ENCODE data around the gene MAF. TPM values are rescaled to one million over a fixed set of nuclear protein-coding genes. Genes with fewer than 3 reads are reported as not detected.

Gene MAF
- polyA plus RNA-seq (5.7 to 12.3 TPM (median 8.2 TPM) in 3 replicates), polyA minus RNA-seq (2.7 to 5.0 TPM (median 3.3 TPM) in 3 replicates)
- 8.3 TPM for polyA plus RNA-seq (2011; ENCODE audit: low read depth)
- 4.4 and 5.1 TPM in 2 replicates for polyA plus RNA-seq (2011; cell fraction: cytosol; rRNA removed)
- polyA plus RNA-seq (2011; cell fraction: nucleus; rRNA removed): 9.2 and 10.6 TPM in 2 replicates
- polyA plus RNA-seq (2012; ENCODE audit: low replicate concordance): 9.6 and 15.6 TPM in 2 replicates
- 17.8 TPM for polyA minus RNA-seq (2011; cell fraction: cytosol; rRNA and poly(A)+ RNA removed)
- 10.4 and 11.7 TPM in 2 replicates for polyA minus RNA-seq (2011; cell fraction: nucleus; rRNA and poly(A)+ RNA removed)

DNA sequence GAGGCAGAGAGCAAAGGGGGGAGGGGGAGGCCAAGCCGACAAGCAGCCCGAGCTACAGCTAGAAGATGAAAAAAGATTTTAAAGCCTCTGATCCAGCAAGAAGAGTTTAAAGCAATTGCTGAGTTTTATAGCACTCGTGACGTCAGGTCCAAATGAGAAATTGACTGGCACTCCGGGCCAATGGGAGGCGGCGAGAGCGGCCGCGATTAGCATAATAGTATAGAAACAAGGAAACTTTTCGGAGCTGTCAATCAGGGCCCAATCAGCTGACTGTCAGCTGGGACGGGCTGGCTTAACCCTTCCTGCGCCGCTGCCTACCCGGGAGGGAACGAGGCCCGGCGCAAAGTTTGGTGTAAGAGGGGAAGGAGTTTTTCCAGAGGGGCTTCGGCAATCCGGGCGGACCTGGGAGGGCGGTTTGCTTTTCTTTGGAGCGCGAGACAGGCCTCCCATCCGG lies at the start of gene MAF:
Gene MAF (minus strand): TSS at position 100 of the 454 bp plus-strand sequence. CDS start 835 bp downstream, outside the sequence.
- DNase-seq (ENCODE audit: low read depth, low spot score) (peak; percentile 62), FAIRE-seq (peak; percentile 82)
- H2AFZ ChIP-seq (ENCODE audit: control insufficient read depth, low read length): peak within 1 kb of the TSS; percentile 89
- dilution Hi-C loops (cut with MboI; ENCODE audit: extremely low pct_ligation_motif_present, low sequenced_read_pairs): no loop called here
- peak within 1 kb of the TSS; percentile 63 for H3K27ac ChIP-seq (ENCODE audit: control insufficient read depth, insufficient read depth, low read length)
- H4K20me1 ChIP-seq (ENCODE audit: control insufficient read depth, extremely low read depth, insufficient read depth, low read length): no peaks in the 10 kb centered on the region
- H3K4me1 ChIP-seq (ENCODE audit: control insufficient read depth, extremely low read depth, insufficient read depth, low read length): peaks cover 26% of the 10 kb centered on the region
- TF ChIP-seq, protein P1, sequence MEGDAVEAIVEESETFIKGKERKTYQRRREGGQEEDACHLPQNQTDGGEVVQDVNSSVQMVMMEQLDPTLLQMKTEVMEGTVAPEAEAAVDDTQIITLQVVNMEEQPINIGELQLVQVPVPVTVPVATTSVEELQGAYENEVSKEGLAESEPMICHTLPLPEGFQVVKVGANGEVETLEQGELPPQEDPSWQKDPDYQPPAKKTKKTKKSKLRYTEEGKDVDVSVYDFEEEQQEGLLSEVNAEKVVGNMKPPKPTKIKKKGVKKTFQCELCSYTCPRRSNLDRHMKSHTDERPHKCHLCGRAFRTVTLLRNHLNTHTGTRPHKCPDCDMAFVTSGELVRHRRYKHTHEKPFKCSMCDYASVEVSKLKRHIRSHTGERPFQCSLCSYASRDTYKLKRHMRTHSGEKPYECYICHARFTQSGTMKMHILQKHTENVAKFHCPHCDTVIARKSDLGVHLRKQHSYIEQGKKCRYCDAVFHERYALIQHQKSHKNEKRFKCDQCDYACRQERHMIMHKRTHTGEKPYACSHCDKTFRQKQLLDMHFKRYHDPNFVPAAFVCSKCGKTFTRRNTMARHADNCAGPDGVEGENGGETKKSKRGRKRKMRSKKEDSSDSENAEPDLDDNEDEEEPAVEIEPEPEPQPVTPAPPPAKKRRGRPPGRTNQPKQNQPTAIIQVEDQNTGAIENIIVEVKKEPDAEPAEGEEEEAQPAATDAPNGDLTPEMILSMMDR (optimal IDR thresholded peaks at IDR 0.05 in 1 of 3, IDR thresholded peaks at IDR 0.05 in 1 of 3, conservative IDR thresholded peaks at IDR 0.05 in 1 of 3; ENCODE audit: extremely low read depth in 1 of 3, insufficient read depth in 2 of 3, low read length in 3 of 3): no peak
- TF ChIP-seq EZH2 (IDR thresholded peaks at IDR 0.05; ENCODE audit: low read length): no peak
- H3K4me3 ChIP-seq (ENCODE audit: control insufficient read depth in 2 of 3, extremely low read depth in 1 of 3, insufficient read depth in 2 of 3, low read depth in 1 of 3, low read length in 3 of 3): peak within 1 kb of the TSS; percentile 78 to 83 (median 79)
- H3K79me2 ChIP-seq (ENCODE audit: control insufficient read depth, insufficient read depth, low read length): peaks cover 23% of the 10 kb centered on the region
- H3K4me2 ChIP-seq (ENCODE audit: control insufficient read depth, extremely low read depth, insufficient read depth, low read depth, low read length): peak within 1 kb of the TSS; percentile 100
- no peaks in the 10 kb centered on the region for H3K27me3 ChIP-seq (ENCODE audit: control insufficient read depth, extremely low read depth, insufficient read depth, low read length)
- peak within 1 kb of the TSS; percentile 73 for H3K9ac ChIP-seq (ENCODE audit: control insufficient read depth, extremely low read depth, insufficient read depth, low read length)
- H3K9me3 ChIP-seq (ENCODE audit: control insufficient read depth, low read depth, low read length): no peaks in the 10 kb centered on the region
- H3K9me1 ChIP-seq (ENCODE audit: control insufficient read depth, extremely low read depth, insufficient read depth, low read length): no peaks in the 10 kb centered on the region
- H3K36me3 ChIP-seq (ENCODE audit: control insufficient read depth in 2 of 2, extremely low read depth in 1 of 2, insufficient read depth in 2 of 2, low read length in 2 of 2): no peaks in the 10 kb centered on the region

- no peak overlapping the region for H2AFZ ChIP-seq (ENCODE audit: control insufficient read depth, low read length)
- no peak for TF ChIP-seq EZH2 (IDR thresholded peaks at IDR 0.05; ENCODE audit: low read length)
- TF ChIP-seq, protein P1 (optimal IDR thresholded peaks at IDR 0.05 in 1 of 3, IDR thresholded peaks at IDR 0.05 in 1 of 3, conservative IDR thresholded peaks at IDR 0.05 in 1 of 3; ENCODE audit: extremely low read depth in 1 of 3, insufficient read depth in 2 of 3, low read length in 3 of 3): no peak
- no peak for FAIRE-seq
- no peaks in the 10 kb centered on the region for H3K36me3 ChIP-seq (ENCODE audit: control insufficient read depth in 2 of 2, extremely low read depth in 1 of 2, insufficient read depth in 2 of 2, low read length in 2 of 2)
- H3K4me2 ChIP-seq (ENCODE audit: control insufficient read depth, extremely low read depth, insufficient read depth, low read depth, low read length): no peak overlapping the region
- DNase-seq (ENCODE audit: low read depth, low spot score): no peak
- dilution Hi-C loops (cut with MboI; ENCODE audit: extremely low pct_ligation_motif_present, low sequenced_read_pairs): no loop called here
- no peak overlapping the region for H3K9ac ChIP-seq (ENCODE audit: control insufficient read depth, extremely low read depth, insufficient read depth, low read length)
- peaks cover 53% of the 10 kb centered on the region for H3K4me1 ChIP-seq (ENCODE audit: control insufficient read depth, extremely low read depth, insufficient read depth, low read length)
- H3K27ac ChIP-seq (ENCODE audit: control insufficient read depth, insufficient read depth, low read length): no peak overlapping the region
- H3K27me3 ChIP-seq (ENCODE audit: control insufficient read depth, extremely low read depth, insufficient read depth, low read length): no peaks in the 10 kb centered on the region
- no peaks in the 10 kb centered on the region for H3K9me3 ChIP-seq (ENCODE audit: control insufficient read depth, low read depth, low read length)
- H3K4me3 ChIP-seq (ENCODE audit: control insufficient read depth in 2 of 3, extremely low read depth in 1 of 3, insufficient read depth in 2 of 3, low read depth in 1 of 3, low read length in 3 of 3): no peak overlapping the region
- no peaks in the 10 kb centered on the region for H3K79me2 ChIP-seq (ENCODE audit: control insufficient read depth, insufficient read depth, low read length)
- no peaks in the 10 kb centered on the region for H3K9me1 ChIP-seq (ENCODE audit: control insufficient read depth, extremely low read depth, insufficient read depth, low read length)
- no peaks in the 10 kb centered on the region for H4K20me1 ChIP-seq (ENCODE audit: control insufficient read depth, extremely low read depth, insufficient read depth, low read length)
Measured at GRCh38 chr16:79648826-79649225, 48.3 kb upstream of the MAF start.
